Subcutaneous adipose tissue (tissue), 4 donors: ENCODE results near the gene CFL1. TPM values are rescaled to one million over a fixed set of nuclear protein-coding genes. Genes with fewer than 3 reads are reported as not detected.

Source experiments
- total RNA-seq, 4 donors: library from RNA; depleted of rRNA; stranded (reverse); fragments of >200 nt; gene quantifications; one replicate each; pipeline ENCODE4 v1.1.0, GENCODE V29; 2016
- TF ChIP-seq, protein P1 (sequence below): fragments of 450-650 bp; IDR thresholded peaks from one replicate; pipeline ENCODE4 v1.5.1; 2016; ENCODE audit warnings: low read depth, mild to moderate bottlenecking, control low read depth, antibody characterized with exemption, moderate library complexity

Gene CFL1
- total RNA-seq, 4 donors from 2014 or later, result 375 to 550 (median 447) TPM

DNA sequence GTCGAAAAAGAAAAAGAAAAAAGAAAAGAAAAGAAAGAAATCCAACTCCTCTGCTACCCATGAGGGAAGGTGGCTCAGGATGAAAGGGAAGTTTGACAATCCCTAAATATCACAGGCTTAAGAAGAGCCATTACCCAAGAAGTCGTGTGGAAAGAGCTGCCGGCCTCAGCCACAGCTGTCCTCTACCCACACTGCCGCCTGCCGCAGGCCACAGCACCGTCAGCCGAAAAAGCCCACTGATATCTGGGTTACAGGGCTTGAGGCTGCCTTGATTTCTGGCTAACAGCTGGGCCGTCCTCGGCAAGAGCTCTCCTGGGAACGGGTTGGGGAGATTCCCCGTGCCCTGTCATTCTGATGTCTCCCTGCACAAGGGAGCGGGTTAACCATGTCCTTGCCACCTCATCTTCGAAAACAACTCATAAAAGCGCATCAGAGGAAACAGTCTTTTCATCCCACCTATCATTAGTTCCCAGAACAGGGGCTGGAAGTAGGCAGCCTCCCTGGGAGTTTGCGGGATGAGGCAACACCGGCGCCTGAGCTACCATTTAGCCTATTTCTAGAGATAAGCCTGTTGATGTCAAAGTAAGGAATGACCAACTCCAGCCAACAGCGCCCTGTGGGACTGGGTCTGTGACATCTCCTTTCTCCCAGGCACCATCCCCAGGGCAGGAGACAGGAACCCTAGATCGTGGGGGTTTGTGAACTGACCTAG lies 46.1 kb downstream of the CFL1 start:
- TF ChIP-seq, protein P1, sequence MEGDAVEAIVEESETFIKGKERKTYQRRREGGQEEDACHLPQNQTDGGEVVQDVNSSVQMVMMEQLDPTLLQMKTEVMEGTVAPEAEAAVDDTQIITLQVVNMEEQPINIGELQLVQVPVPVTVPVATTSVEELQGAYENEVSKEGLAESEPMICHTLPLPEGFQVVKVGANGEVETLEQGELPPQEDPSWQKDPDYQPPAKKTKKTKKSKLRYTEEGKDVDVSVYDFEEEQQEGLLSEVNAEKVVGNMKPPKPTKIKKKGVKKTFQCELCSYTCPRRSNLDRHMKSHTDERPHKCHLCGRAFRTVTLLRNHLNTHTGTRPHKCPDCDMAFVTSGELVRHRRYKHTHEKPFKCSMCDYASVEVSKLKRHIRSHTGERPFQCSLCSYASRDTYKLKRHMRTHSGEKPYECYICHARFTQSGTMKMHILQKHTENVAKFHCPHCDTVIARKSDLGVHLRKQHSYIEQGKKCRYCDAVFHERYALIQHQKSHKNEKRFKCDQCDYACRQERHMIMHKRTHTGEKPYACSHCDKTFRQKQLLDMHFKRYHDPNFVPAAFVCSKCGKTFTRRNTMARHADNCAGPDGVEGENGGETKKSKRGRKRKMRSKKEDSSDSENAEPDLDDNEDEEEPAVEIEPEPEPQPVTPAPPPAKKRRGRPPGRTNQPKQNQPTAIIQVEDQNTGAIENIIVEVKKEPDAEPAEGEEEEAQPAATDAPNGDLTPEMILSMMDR, result no peak

DNA sequence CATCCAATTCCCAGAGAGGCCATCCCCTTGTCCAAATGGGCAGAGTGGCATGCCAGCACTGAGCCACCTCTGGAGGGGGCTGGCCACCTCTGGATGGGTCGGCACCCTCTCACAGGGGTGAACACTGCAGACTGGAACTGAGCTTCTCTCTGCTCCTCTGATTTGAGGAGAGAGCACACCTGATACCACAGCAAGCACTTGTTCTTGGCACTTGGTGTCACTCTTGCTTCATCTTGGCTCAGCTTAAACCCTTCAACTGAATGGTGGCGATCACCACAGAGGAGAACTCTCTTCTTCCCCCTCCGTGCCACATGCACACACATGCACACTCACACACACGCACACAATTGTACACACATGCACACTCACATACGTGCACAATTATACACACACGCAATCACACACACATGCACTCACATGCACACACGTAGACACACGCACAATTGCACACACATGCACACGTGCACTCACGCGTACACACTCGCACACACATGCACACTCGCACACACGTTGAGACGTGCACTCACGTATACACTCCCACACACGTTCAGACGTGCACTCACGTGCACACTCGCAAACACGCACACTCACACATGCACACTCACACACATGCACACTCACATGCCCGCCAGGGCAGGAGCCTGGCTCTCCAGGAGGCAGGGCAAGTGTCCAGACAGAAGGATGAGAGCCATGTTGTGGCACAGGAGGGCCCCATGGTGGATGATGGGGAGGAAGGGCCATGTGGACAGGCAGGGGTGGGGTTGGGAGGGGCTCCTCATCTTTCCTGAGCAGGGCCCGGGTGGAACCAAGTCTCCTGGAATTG lies 47.7 kb downstream of the CFL1 start:
- TF ChIP-seq, protein P1, result no peak

DNA sequence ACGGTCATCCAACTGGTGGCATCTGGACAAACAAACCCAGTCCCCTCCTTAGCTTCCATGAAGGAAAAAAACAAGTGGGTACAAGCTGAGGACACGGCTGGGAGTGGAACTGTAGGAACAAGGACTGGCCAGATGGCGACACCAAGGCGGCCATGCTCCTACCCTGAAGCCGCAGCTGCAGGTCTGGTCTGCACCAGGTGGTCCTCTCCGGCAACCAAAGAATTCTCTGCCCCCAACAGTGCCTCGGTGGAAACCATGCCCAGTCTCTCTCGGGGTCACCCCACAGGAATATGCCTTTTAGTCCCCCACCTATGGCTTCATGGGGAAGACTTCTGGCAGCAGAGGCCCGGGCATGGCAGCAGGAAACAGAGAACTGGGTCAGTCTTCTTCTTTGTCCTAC lies 48.5 kb downstream of the CFL1 start:
- TF ChIP-seq, protein P1, result no peak

DNA sequence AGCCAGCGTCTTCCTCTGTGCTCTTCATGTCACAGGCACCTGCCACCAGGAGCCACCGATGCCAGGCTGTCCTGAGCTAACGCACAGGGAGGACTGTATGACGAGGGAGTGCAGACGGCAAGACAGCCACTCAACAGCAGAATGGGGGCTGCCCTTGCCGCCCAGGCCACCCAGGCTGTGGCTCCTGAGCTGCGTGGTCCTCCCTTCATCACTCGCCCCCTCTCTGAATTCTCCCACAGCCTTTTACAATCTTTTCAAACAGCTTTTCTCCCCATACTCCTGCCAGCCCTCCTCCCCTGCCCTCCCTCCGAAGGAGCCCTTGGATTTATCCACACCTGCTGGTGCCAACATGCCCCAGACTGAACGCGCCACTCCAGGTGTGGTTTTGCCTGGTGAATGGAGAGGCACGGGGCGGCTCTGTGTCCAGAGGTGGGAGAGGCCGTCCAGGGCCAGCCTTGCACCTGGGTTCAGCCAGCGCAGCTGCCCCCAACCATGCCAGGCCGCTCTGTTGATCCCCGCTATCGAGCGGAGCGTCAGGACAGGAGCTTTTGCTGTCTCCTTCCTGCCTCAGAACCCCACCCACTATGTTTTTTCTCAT lies 49.1 kb downstream of the CFL1 start:
- TF ChIP-seq, protein P1, result no peak

DNA sequence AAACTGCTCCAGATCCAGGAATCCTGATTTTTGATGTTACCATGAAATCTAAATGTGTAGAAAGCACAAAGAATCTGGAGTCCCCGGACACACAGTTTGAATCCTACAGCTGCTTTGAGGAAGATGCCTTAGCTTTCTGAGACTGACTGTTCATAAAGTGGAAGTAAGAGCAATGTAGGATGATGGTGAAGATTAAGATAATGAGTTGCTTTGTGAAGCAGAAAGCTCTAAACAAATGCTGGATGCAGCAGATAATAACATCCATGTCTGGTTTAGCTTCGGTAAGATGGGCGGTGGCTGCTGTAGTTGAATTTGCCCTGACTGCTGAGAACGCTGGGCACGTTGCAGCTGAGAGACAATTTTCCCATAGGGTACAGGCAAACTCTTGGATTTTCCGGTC lies 51.0 kb downstream of the CFL1 start:
- TF ChIP-seq, protein P1, result no peak

Other genes with a start within 250 kb of the CFL1 start
- gene MAP3K11, start 244.0 kb downstream of the CFL1 start, total RNA-seq, result 10 to 100 TPM; 25.2 to 58.6 (median 28.8) TPM
- gene PCNX3, start 242.4 kb downstream of the CFL1 start, total RNA-seq, result 10 to 100 TPM; 10.3 to 25.2 (median 11.2) TPM
- 10 to 100 TPM; 19.8 to 42.8 (median 22.9) TPM for gene SIPA1, start 220.1 kb downstream of the CFL1 start, total RNA-seq
- 10 to 100 TPM; 31.5 to 65.7 (median 34.6) TPM for gene RELA, start 195.3 kb downstream of the CFL1 start, total RNA-seq
- gene KAT5, start 145.9 kb downstream of the CFL1 start, total RNA-seq, result 10 to 100 TPM; 39.3 to 54.2 (median 49.0) TPM
- gene RNASEH2C, start 137.4 kb downstream of the CFL1 start, total RNA-seq, result 100 to 1,000 TPM in 2 of 4 donors, 10 to 100 TPM in 2; 41.6 to 101 (median 97.7) TPM
- gene AP5B1, start 77.2 kb downstream of the CFL1 start, total RNA-seq, result 10 to 100 TPM in 3 of 4 donors, 1 to 10 TPM in 1; 7.0 to 30.0 (median 14.6) TPM
- under 1 TPM in 2 of 4 donors, not detected in 2; 0.34 to 0.44 TPM for gene OVOL1, start 71.1 kb downstream of the CFL1 start, total RNA-seq
- gene SNX32, start 24.2 kb downstream of the CFL1 start, total RNA-seq, result under 1 TPM in 1 of 4 donors, not detected in 3; 0.85 TPM
- gene MUS81, start 2.3 kb upstream of the CFL1 start, total RNA-seq, result 10 to 100 TPM; 19.9 to 41.8 (median 30.2) TPM
- 10 to 100 TPM; 45.0 to 85.2 (median 62.2) TPM for gene EFEMP2, start 14.6 kb upstream of the CFL1 start, total RNA-seq
- gene CTSW, start 21.7 kb upstream of the CFL1 start, total RNA-seq, result 1 to 10 TPM in 3 of 4 donors, not detected in 1; 1.7 to 5.7 (median 2.9) TPM
- gene FIBP, start 30.3 kb upstream of the CFL1 start, total RNA-seq, result 10 to 100 TPM; 43.8 to 64.2 (median 51.9) TPM
- gene CCDC85B, start 32.5 kb upstream of the CFL1 start, total RNA-seq, result 10 to 100 TPM; 15.7 to 59.9 (median 29.3) TPM
- 10 to 100 TPM in 1 of 4 donors, 1 to 10 TPM in 3; 1.5 to 15.2 (median 2.8) TPM for gene FOSL1, start 42.2 kb upstream of the CFL1 start, total RNA-seq
- 10 to 100 TPM; 18.5 to 20.5 (median 19.4) TPM for gene C11orf68, start 60.9 kb upstream of the CFL1 start, total RNA-seq
- 10 to 100 TPM; 34.4 to 85.0 (median 54.4) TPM for gene DRAP1, start 61.2 kb upstream of the CFL1 start, total RNA-seq
- not detected for gene TSGA10IP, start 87.3 kb upstream of the CFL1 start, total RNA-seq
- 10 to 100 TPM; 33.7 to 69.9 (median 41.8) TPM for gene SART1, start 103.6 kb upstream of the CFL1 start, total RNA-seq
- gene EIF1AD, start 144.0 kb upstream of the CFL1 start, total RNA-seq, result 10 to 100 TPM; 12.1 to 33.5 (median 25.4) TPM
- gene BANF1, start 144.3 kb upstream of the CFL1 start, total RNA-seq, result 10 to 100 TPM; 14.9 to 67.8 (median 16.7) TPM
- gene CST6, start 153.8 kb upstream of the CFL1 start, total RNA-seq, result not detected
- 1 to 10 TPM in 1 of 4 donors, not detected in 3; 1.5 TPM for gene CATSPER1, start 168.3 kb upstream of the CFL1 start, total RNA-seq
- under 1 TPM in 1 of 4 donors, not detected in 3; 0.38 TPM for gene GAL3ST3, start 191.0 kb upstream of the CFL1 start, total RNA-seq
- 100 to 1,000 TPM in 3 of 4 donors, 10 to 100 TPM in 1; 97.2 to 223 (median 118) TPM for gene SF3B2, start 194.2 kb upstream of the CFL1 start, total RNA-seq
- 10 to 100 TPM; 38.3 to 75.7 (median 41.0) TPM for gene PACS1, start 212.1 kb upstream of the CFL1 start, total RNA-seq